IMR-90 (cell line): ENCODE data around the gene NTRK2. TPM values are rescaled to one million over a fixed set of nuclear protein-coding genes. Genes with fewer than 3 reads are reported as not detected.

Experiments
- ATAC-seq: fragments of 200-7000 bp; cut with Tn5 transposase; 2 replicates; pipeline ENCODE4 v1.9.1; 2020; ENCODE audit warnings: low read depth, mild to moderate bottlenecking, moderate library complexity
- BruUV-seq: library from RNA; stranded (reverse); fragments of 400-500 nt; replicated peaks from 2 replicates; lab custom pipeline; 2021; lab: Mats Ljungman, UMichigan
- CTCF ChIA-PET: fragments of 300-600 bp; formaldehyde crosslinking; extraction: SDS; loops from one replicate; lab custom pipeline; 2021; ENCODE audit warnings: antibody characterized with exemption; lab: Yijun Ruan, JAX
- POLR2A ChIA-PET: fragments of 300-600 bp; sonication (Branson Sonifier 250); formaldehyde crosslinking; loops from one replicate; lab custom pipeline; 2022; ENCODE audit warnings: antibody characterized with exemption; ENCODE audit not compliant: unreplicated experiment; lab: Charles Lee
- DNase-seq: peaks from one replicate; pipeline ENCODE4 v3.0.0; 2013
- H2AFZ ChIP-seq: replicated peaks from 2 replicates; pipeline ENCODE3; 2013; ENCODE audit warnings: low read length, mild to moderate bottlenecking; ENCODE audit not compliant: poor library complexity
- H2AK5ac ChIP-seq: 2 replicates; pipeline ENCODE4 v1.6.1; 2013; ENCODE audit warnings: low read depth, low read length, inconsistent platforms
- H2AK9ac ChIP-seq: replicated peaks from 2 replicates; pipeline ENCODE3; 2013; ENCODE audit warnings: mild to moderate bottlenecking, low read depth, low read length, moderate library complexity; ENCODE audit not compliant: poor library complexity
- H2BK120ac ChIP-seq: 2 replicates; pipeline ENCODE4 v1.6.1; 2013; ENCODE audit warnings: low read depth, low read length, inconsistent platforms
- H2BK15ac ChIP-seq: 3 replicates; pipeline ENCODE4 v1.6.1; 2013; ENCODE audit warnings: low read depth, low read length, inconsistent platforms
- H2BK20ac ChIP-seq: 2 replicates; pipeline ENCODE4 v1.6.1; 2013; ENCODE audit warnings: low read depth, mild to moderate bottlenecking, inconsistent platforms, low read length, moderate library complexity
- H2BK5ac ChIP-seq: 2 replicates; pipeline ENCODE4 v1.6.1; 2013; ENCODE audit warnings: mild to moderate bottlenecking, low read depth, low read length, inconsistent platforms; ENCODE audit not compliant: poor library complexity, severe bottlenecking
- H3K14ac ChIP-seq: replicated peaks from 2 replicates; pipeline ENCODE4 v1.6.1; 2013; ENCODE audit warnings: low read depth, low read length, inconsistent platforms
- H3K18ac ChIP-seq: 2 replicates; pipeline ENCODE4 v1.6.1; 2013; ENCODE audit warnings: low read depth, low read length, control low read depth
- H3K23ac ChIP-seq: 2 replicates; pipeline ENCODE4 v1.6.1; 2013; ENCODE audit warnings: low read depth, low read length, inconsistent platforms
- H3K27ac ChIP-seq: 2 replicates; pipeline ENCODE4 v1.5.1; 2013; ENCODE audit warnings: mild to moderate bottlenecking, control low read depth, low read length; ENCODE audit not compliant: insufficient read depth
- H3K27me3 ChIP-seq: 2 replicates; pipeline ENCODE4 v1.6.1; 2013; ENCODE audit warnings: low read length; ENCODE audit not compliant: control insufficient read depth, insufficient read depth
- H3K36me3 ChIP-seq: 2 replicates; pipeline ENCODE4 v1.6.1; 2013; ENCODE audit warnings: low read length, mixed read lengths; ENCODE audit not compliant: control insufficient read depth, insufficient read depth
- H3K4ac ChIP-seq: 2 replicates; pipeline ENCODE4 v1.6.1; 2013; ENCODE audit warnings: low read depth, low read length, inconsistent platforms
- H3K4me1 ChIP-seq: 2 replicates; pipeline ENCODE4 v1.6.1; 2013; ENCODE audit warnings: low read length, mixed read lengths; ENCODE audit not compliant: control insufficient read depth, insufficient read depth
- H3K4me2 ChIP-seq: 2 replicates; pipeline ENCODE4 v1.6.1; 2013; ENCODE audit warnings: low read depth, mild to moderate bottlenecking, control low read depth, low read length, moderate library complexity
- H3K4me3 ChIP-seq: 2 replicates; pipeline ENCODE4 v1.5.1; 2013; ENCODE audit warnings: low read depth, mild to moderate bottlenecking, control low read depth, low read length, moderate library complexity; ENCODE audit not compliant: insufficient read depth
- H3K56ac ChIP-seq: 2 replicates; pipeline ENCODE4 v1.6.1; 2013; ENCODE audit warnings: low read length, inconsistent platforms; ENCODE audit not compliant: insufficient read depth; ENCODE audit errors: extremely low read depth
- H3K79me1 ChIP-seq, 2 experiments: 2 replicates each; pipeline ENCODE4 v1.6.1; 2013; ENCODE audit warnings: low read length in 2 of 2, inconsistent platforms in 1 of 2, low read depth in 1 of 2
- H3K9ac ChIP-seq: 2 replicates; pipeline ENCODE4 v1.6.1; 2013; ENCODE audit warnings: low read depth, low read length, control low read depth
- H3K9me1 ChIP-seq: 2 replicates; pipeline ENCODE4 v1.6.1; 2013; ENCODE audit warnings: low read length, inconsistent platforms; ENCODE audit not compliant: insufficient read depth
- H3K9me3 ChIP-seq: 2 replicates; pipeline ENCODE4 v1.6.1; 2013; ENCODE audit warnings: low read length; ENCODE audit not compliant: control insufficient read depth, insufficient read depth
- H4K20me1 ChIP-seq: 2 replicates; pipeline ENCODE4 v1.6.1; 2013; ENCODE audit warnings: low read length, inconsistent platforms; ENCODE audit not compliant: insufficient read depth
- H4K5ac ChIP-seq: 2 replicates; pipeline ENCODE4 v1.6.1; 2013; ENCODE audit warnings: mild to moderate bottlenecking, low read depth, low read length, control low read depth
- H4K8ac ChIP-seq, 2 experiments: 2 replicates each; pipeline ENCODE4 v1.6.1; 2013; ENCODE audit warnings: low read depth in 2 of 2, low read length in 2 of 2, control low read depth in 1 of 2, inconsistent platforms in 1 of 2
- H4K91ac ChIP-seq: 2 replicates; pipeline ENCODE4 v1.6.1; 2013; ENCODE audit warnings: low read depth, low read length, inconsistent platforms; ENCODE audit not compliant: insufficient read depth
- BHLHE40 ChIP-seq: fragments of 150-350 bp; IDR thresholded peaks from 2 replicates; pipeline ENCODE4 v1.6.1; 2016; ENCODE audit warnings: mild to moderate bottlenecking, low read depth, low read length
- CEBPB ChIP-seq: IDR thresholded peaks from 2 replicates; pipeline ENCODE4 v1.6.1; 2012; ENCODE audit warnings: low read depth, low read length, improper control_type of control experiment
- CHD1 ChIP-seq: IDR thresholded peaks from 2 replicates; pipeline ENCODE4 v1.6.1; 2012; ENCODE audit warnings: low read depth, low read length, improper control_type of control experiment
- FOS ChIP-seq: fragments of 150-350 bp; IDR thresholded peaks from 2 replicates; pipeline ENCODE4 v1.6.1; 2016; ENCODE audit warnings: low read depth, low read length
- MAFK ChIP-seq: IDR thresholded peaks from 2 replicates; pipeline ENCODE4 v1.6.1; 2012; ENCODE audit warnings: low read depth, low read length, improper control_type of control experiment
- MAZ ChIP-seq: IDR thresholded peaks from 2 replicates; pipeline ENCODE4 v1.6.1; 2012; ENCODE audit warnings: low read depth, mild to moderate bottlenecking, low read length, improper control_type of control experiment, moderate library complexity, borderline replicate concordance
- MXI1 ChIP-seq: IDR thresholded peaks from 2 replicates; pipeline ENCODE4 v1.6.1; 2012; ENCODE audit warnings: low read depth, mild to moderate bottlenecking, low read length, moderate library complexity, borderline replicate concordance
- NFE2L2 ChIP-seq: fragments of 150-350 bp; IDR thresholded peaks from 2 replicates; pipeline ENCODE4 v1.6.1; 2016; ENCODE audit warnings: low read depth, mild to moderate bottlenecking, low read length
- POLR2A ChIP-seq: IDR thresholded peaks from 2 replicates; pipeline ENCODE4 v1.6.1; 2012; ENCODE audit warnings: mild to moderate bottlenecking, low read depth, low read length
- RAD21 ChIP-seq: IDR thresholded peaks from 2 replicates; pipeline ENCODE4 v1.6.1; 2012; ENCODE audit warnings: low read length, improper control_type of control experiment
- RCOR1 ChIP-seq: IDR thresholded peaks from 2 replicates; pipeline ENCODE4 v1.6.1; 2012; ENCODE audit warnings: mild to moderate bottlenecking, low read length, improper control_type of control experiment; ENCODE audit not compliant: insufficient replicate concordance
- RFX5 ChIP-seq: IDR thresholded peaks from 2 replicates; pipeline ENCODE4 v1.8.0; 2012; ENCODE audit warnings: low read depth, mild to moderate bottlenecking, low read length, moderate library complexity
- SMC3 ChIP-seq: fragments of 150-350 bp; IDR thresholded peaks from 2 replicates; pipeline ENCODE4 v1.6.1; 2016; ENCODE audit warnings: low read depth, mild to moderate bottlenecking, antibody characterized with exemption, low read length, moderate library complexity
- WGBS, 2 experiments: methylation state at CpG; one replicate each; pipeline versions ENCODE4 v1.1.5 to v1.1.7; 2013; ENCODE audit warnings: missing lambda C conversion rate in 2 of 2; ENCODE audit not compliant: insufficient read length in 1 of 2; ENCODE audit errors: extremely low coverage in 2 of 2; 5-methylcytosine and 5-hydroxymethylcytosine counted together
- dilution Hi-C: fragments of 300-500 bp; cut with HindIII; formaldehyde crosslinking; loops from one replicate; pipeline ENCODE4 v1.14.3; 2018; ENCODE audit warnings: low sequenced_read_pairs; ENCODE audit not compliant: unreplicated experiment
- in situ Hi-C: fragments of 300-500 bp; cut with MboI; formaldehyde crosslinking; loops from 3 replicates; pipeline ENCODE4 v1.14.3; 2019; ENCODE audit warnings: low sequenced_read_pairs, inconsistent platforms, mixed read lengths
- intact Hi-C: fragments of 100-400 bp; cut with micrococcal nuclease; formaldehyde crosslinking; loops from 2 replicates; pipeline ENCODE4 v1.10.0; 2022
- polyA plus RNA-seq, 3 experiments: library from polyadenylated mRNA; depleted of rRNA; stranded (reverse); fragments of >200 nt; gene quantifications; 2 replicates each; pipeline ENCODE4 v1.2.3, GENCODE V29; 2012; ENCODE audit warnings: low replicate concordance in 1 of 3
- total RNA-seq: library from RNA; depleted of rRNA; stranded (reverse); fragments of >200 nt; gene quantifications from 2 replicates; pipeline ENCODE4 v1.2.3, GENCODE V29; 2012
- TF ChIP-seq, protein P1 (sequence below): fragments of 150-350 bp; IDR thresholded peaks from 2 replicates; pipeline ENCODE4 v1.6.1; 2016; ENCODE audit warnings: low read depth, mild to moderate bottlenecking, low read length, moderate library complexity, borderline replicate concordance
- TF ChIP-seq, protein P2 (sequence below): fragments of 150-350 bp; IDR thresholded peaks from 2 replicates; pipeline ENCODE4 v1.6.1; 2017; ENCODE audit warnings: mild to moderate bottlenecking, antibody characterized with exemption, low read length, low read depth
- TF ChIP-seq, protein P3 (sequence below): conservative IDR thresholded peaks from 2 replicates; pipeline ENCODE4 v1.5.1; 2012; ENCODE audit warnings: mild to moderate bottlenecking, low read depth, low read length, improper control_type of control experiment

The NTRK2 gene
- total and polyA plus RNA-seq, 2 of the 4 experiments (the other 2 are of a cell fraction), result under 0.01 to 0.02 TPM

DNA sequence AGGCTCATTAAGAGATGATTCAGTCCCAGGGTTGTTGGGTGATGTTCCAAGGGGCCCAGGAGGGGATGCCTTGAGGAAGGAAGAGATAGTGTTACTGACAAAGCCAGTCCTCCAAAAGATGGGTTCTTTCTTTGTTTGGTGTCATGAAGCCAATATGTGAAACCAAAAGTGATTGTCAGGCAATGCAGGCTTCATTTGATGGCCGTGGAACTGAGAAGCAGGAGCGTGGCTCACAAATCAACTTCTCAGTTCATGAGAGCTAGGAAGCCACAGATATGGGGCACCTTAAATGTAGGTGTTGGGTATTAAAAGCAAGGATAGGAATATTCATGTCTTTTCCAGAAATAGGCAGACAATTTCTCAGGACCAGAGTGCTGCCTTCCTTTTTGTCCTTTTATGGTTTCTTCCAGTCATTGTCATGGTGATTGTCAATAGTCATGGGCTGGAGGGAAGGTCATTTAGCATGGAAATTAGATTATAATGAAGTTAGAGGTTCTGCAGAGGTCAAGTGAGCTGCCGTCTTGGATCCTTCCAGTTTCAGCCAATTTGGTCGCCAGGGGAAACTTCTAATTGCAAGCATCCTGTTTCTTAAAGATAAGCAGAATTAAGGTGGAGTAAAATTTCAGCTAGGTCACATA is 393.0 kb downstream of the NTRK2 start:
- TF ChIP-seq RCOR1, result no peak
- TF ChIP-seq RFX5, result no peak
- no peak for TF ChIP-seq NFE2L2
- TF ChIP-seq RAD21, result no peak
- TF ChIP-seq MAZ, result no peak
- no peak for TF ChIP-seq MXI1
- no peak for TF ChIP-seq CHD1
- no peak for TF ChIP-seq FOS
- no peak for TF ChIP-seq CEBPB
- TF ChIP-seq, protein P1, sequence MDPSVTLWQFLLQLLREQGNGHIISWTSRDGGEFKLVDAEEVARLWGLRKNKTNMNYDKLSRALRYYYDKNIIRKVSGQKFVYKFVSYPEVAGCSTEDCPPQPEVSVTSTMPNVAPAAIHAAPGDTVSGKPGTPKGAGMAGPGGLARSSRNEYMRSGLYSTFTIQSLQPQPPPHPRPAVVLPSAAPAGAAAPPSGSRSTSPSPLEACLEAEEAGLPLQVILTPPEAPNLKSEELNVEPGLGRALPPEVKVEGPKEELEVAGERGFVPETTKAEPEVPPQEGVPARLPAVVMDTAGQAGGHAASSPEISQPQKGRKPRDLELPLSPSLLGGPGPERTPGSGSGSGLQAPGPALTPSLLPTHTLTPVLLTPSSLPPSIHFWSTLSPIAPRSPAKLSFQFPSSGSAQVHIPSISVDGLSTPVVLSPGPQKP, result no peak
- TF ChIP-seq, protein P2, sequence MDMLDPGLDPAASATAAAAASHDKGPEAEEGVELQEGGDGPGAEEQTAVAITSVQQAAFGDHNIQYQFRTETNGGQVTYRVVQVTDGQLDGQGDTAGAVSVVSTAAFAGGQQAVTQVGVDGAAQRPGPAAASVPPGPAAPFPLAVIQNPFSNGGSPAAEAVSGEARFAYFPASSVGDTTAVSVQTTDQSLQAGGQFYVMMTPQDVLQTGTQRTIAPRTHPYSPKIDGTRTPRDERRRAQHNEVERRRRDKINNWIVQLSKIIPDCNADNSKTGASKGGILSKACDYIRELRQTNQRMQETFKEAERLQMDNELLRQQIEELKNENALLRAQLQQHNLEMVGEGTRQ, result no peak
- TF ChIP-seq POLR2A, result no peak
- no peak for TF ChIP-seq SMC3
- no peak for TF ChIP-seq MAFK
- TF ChIP-seq, protein P3, sequence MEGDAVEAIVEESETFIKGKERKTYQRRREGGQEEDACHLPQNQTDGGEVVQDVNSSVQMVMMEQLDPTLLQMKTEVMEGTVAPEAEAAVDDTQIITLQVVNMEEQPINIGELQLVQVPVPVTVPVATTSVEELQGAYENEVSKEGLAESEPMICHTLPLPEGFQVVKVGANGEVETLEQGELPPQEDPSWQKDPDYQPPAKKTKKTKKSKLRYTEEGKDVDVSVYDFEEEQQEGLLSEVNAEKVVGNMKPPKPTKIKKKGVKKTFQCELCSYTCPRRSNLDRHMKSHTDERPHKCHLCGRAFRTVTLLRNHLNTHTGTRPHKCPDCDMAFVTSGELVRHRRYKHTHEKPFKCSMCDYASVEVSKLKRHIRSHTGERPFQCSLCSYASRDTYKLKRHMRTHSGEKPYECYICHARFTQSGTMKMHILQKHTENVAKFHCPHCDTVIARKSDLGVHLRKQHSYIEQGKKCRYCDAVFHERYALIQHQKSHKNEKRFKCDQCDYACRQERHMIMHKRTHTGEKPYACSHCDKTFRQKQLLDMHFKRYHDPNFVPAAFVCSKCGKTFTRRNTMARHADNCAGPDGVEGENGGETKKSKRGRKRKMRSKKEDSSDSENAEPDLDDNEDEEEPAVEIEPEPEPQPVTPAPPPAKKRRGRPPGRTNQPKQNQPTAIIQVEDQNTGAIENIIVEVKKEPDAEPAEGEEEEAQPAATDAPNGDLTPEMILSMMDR, result no peak
- TF ChIP-seq BHLHE40, result no peak
- Histone ChIP-seq H4K8ac (no peak overlapping the region), H3K56ac (no peak overlapping the region), H3K4ac (no peak overlapping the region), H3K4me3 (no peak overlapping the region), H3K9me1 (no peaks in the 10 kb centered on the region), H4K5ac (no peak overlapping the region), H3K27me3 (no peaks in the 10 kb centered on the region), H3K36me3 (no peaks in the 10 kb centered on the region), H2BK20ac (no peak overlapping the region), H3K9ac (no peak overlapping the region), H2BK5ac (no peak overlapping the region), H3K23ac (no peak overlapping the region), H3K9me3 (peaks cover 15% of the 10 kb centered on the region), H3K14ac (no peak overlapping the region), H3K18ac (no peak overlapping the region), H4K20me1 (no peaks in the 10 kb centered on the region), H2AK5ac (no peak overlapping the region), H2BK120ac (no peak overlapping the region), H3K4me1 (no peaks in the 10 kb centered on the region), H3K27ac (no peak overlapping the region), H2AK9ac (no peak overlapping the region), H2AFZ (no peak overlapping the region), H3K79me1 (no peaks in the 10 kb centered on the region), H2BK15ac (no peak overlapping the region), H4K91ac (no peak overlapping the region), H3K4me2 (no peak overlapping the region)
- no CpG with 5 or more reads among the region's 4 CpGs for WGBS, 2 experiments
- dilution Hi-C loops, result no loop called here
- intact Hi-C loops, result no loop called here
- DNase-seq, result no peak
- BruUV-seq, result no TSS peak
- CTCF ChIA-PET, result no interaction called here
- in situ Hi-C loops, result no loop called here
- no peak for ATAC-seq
- POLR2A ChIA-PET, result no interaction called here
